SW480 (cell line): ENCODE measurements around the gene AMPH.
"Not testable (repeated sequence)": the region's sequence is repeated elsewhere in the genome, so short reads cannot be mapped to it uniquely, and the experiment has no call there.

Source experiments
- DNase-seq: peaks from one replicate; pipeline ENCODE4 v3.0.0-alpha.2; 2016; ENCODE audit warnings: low spot score

AMPH gene

GRCh38 chr7:38395921-38396552 lies 235.1 kb downstream of the AMPH start:
- not testable (repeated sequence) for DNase-seq

- no peak for DNase-seq
These were observed 236.5 kb downstream of the AMPH start for GRCh38 chr7:38394660-38395059.

GRCh38 chr7:38393874-38394273 lies 237.3 kb downstream of the AMPH start:
- DNase-seq: no peak

- no peak for DNase-seq
These were observed 239.4 kb downstream of the AMPH start for GRCh38 chr7:38391751-38392150.

GRCh38 chr7:38385682-38386081 lies 245.5 kb downstream of the AMPH start:
- DNase-seq: no peak

- DNase-seq: no peak
These were observed 247.9 kb downstream of the AMPH start for GRCh38 chr7:38383281-38383680.

- DNase-seq: no peak
These were observed 248.5 kb downstream of the AMPH start for GRCh38 chr7:38382684-38383083.

- no peak for DNase-seq
These were observed 255.7 kb downstream of the AMPH start for GRCh38 chr7:38375453-38375852.

GRCh38 chr7:38374507-38374906 lies 256.7 kb downstream of the AMPH start:
- DNase-seq: peak; percentile 32

GRCh38 chr7:38373155-38373554 lies 258.0 kb downstream of the AMPH start:
- DNase-seq: no peak

GRCh38 chr7:38372290-38372689 lies 258.9 kb downstream of the AMPH start:
- no peak for DNase-seq

GRCh38 chr7:38369816-38370493 lies 261.2 kb downstream of the AMPH start:
- peak; percentile 59 for DNase-seq

- DNase-seq: peak; percentile 64
These were observed 263.0 kb downstream of the AMPH start for GRCh38 chr7:38368191-38368605.

GRCh38 chr7:38367301-38367890 lies 263.8 kb downstream of the AMPH start:
- DNase-seq: no peak

- not testable (repeated sequence) for DNase-seq
These were observed 267.8 kb downstream of the AMPH start for GRCh38 chr7:38363379-38363778.

- not testable (repeated sequence) for DNase-seq
These were observed 268.4 kb downstream of the AMPH start for GRCh38 chr7:38362611-38363237.

GRCh38 chr7:38360776-38361175 lies 270.4 kb downstream of the AMPH start:
- no peak for DNase-seq

GRCh38 chr7:38359071-38359601 lies 272.0 kb downstream of the AMPH start:
- DNase-seq: not testable (repeated sequence)

GRCh38 chr7:38358273-38358831 lies 272.8 kb downstream of the AMPH start:
- DNase-seq: not testable (repeated sequence)

GRCh38 chr7:38354271-38354851 lies 276.8 kb downstream of the AMPH start:
- DNase-seq: peak; percentile 35

GRCh38 chr7:38353431-38353881 lies 277.7 kb downstream of the AMPH start:
- not testable (repeated sequence) for DNase-seq

- no peak for DNase-seq
These were observed 279.6 kb downstream of the AMPH start for GRCh38 chr7:38351601-38352000.
